HG03135 (cell line): ENCODE results near the gene THRB.

Experiments used
- ATAC-seq: cut with Tn5 transposase; IDR thresholded peaks from one replicate; pipeline ENCODE4 v1.9.1; 2021; ENCODE audit warnings: mild to moderate bottlenecking, moderate library complexity; ENCODE audit not compliant: unreplicated experiment

THRB gene

DNA sequence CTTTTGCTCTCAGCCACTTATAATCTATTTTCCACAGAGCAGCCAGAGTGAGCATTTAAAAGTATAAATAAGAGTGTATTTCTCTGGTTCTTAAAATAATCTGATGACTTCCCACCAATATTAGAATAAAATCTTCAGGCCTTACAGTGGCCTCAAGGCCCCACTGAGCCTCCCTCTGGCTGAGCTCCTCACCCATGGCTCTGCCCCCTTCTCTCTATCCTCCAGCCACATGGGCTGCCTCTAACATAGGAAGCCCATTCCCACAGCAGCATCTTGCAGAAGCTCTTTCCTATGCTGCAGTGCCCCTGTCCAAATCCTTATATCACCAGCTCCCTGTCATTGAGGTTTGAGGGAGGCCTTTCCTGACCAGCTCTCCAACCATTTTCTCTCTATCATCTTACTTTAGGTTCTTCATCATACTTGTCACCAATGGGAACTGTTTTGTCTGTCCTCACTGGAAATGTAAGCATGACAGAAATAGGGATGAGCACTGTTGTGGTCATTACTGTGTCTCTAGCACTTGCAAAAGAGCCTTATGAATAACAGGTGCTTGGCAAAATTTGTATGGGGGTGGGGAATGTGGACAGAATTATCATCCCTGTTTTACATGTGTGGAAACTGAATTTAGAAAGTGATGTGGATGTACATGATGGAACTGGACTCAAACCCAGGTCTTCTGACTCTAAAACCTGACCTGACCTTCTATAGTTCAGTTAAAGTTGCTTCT, 299.0 kb downstream of the THRB start:
- ATAC-seq, result no peak

GRCh38 chr3:24192469-24193056, 302.1 kb downstream of the THRB start:
- no peak for ATAC-seq

GRCh38 chr3:24191801-24192403, 302.7 kb downstream of the THRB start:
- ATAC-seq, result no peak

GRCh38 chr3:24190256-24190655, 304.4 kb downstream of the THRB start:
- no peak for ATAC-seq

- ATAC-seq, result peak; percentile 86
These were observed 308.8 kb downstream of the THRB start for GRCh38 chr3:24185738-24186384.

DNA sequence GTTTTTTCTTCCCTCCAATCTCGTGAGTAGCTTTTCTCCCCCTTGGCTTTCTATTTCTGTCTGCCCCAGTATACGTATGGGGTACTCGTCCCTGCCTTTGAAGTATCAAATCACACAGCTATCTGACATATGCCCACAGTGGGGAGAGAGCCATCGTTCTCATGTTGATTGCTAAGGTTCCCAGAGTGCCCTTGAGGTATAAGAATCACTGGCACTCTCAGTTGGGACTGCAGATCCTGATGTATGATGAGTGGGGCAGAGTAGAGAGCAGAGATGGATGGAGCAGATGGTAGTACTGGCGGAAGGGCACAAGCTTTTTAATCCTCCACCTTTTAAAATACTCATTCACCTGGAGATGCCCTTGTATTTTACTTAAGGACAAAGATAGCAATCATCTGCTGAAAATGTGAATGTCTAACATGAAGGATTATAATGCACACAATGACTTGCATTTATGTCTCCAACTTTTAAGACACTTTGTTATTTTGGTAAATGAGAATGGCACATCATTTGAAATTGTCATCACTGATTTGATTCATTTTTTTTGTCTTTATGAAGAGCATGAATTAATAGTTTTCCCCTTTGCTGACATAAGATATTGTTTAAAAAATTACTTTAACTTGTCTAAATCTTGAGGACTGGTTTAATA, 310.0 kb downstream of the THRB start:
- ATAC-seq, result no peak

- ATAC-seq, result no peak
These were observed 311.9 kb downstream of the THRB start for GRCh38 chr3:24182756-24183155.

GRCh38 chr3:24181256-24181655, 313.4 kb downstream of the THRB start:
- no peak for ATAC-seq

- no peak for ATAC-seq
These were observed 314.0 kb downstream of the THRB start for GRCh38 chr3:24180616-24181015.

DNA sequence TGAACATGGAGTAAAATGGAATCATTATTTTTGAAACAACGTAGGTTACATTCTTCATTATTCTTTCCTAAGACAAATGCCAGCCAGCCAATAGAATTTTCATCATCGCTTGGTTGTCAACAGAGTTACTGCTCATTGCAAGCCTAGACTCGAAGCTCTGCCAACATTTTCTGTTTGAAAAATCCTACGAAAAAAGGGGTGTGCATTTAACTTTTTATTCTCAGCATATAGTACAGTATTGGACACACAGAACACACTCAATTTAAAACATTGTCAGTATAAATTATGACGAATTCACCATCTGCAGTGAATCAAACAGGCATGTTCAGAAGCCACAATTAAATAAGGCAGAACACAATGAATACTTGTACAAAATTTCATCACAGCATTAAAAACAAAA, 317.4 kb downstream of the THRB start:
- no peak for ATAC-seq

DNA sequence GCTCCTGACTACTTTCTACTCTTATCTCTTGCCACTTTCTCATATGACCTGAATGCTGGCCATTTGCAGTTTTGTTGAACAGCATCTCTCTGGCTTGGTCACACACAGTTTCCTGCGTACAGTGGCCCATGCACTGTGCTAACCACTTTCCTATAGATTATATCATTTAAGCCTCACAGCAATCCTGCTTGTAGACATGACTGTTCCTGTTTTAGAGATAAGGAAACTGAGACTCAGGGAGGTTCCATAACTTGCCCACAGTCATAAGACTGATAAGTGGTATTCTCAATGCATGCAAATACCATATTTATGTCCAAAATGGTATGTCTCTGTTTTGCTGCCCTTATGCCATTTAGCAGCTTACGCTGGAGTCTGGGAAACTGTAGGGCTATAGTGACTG, 320.0 kb downstream of the THRB start:
- no peak for ATAC-seq

- ATAC-seq, result no peak
These were observed 325.7 kb downstream of the THRB start for GRCh38 chr3:24168977-24169376.

DNA sequence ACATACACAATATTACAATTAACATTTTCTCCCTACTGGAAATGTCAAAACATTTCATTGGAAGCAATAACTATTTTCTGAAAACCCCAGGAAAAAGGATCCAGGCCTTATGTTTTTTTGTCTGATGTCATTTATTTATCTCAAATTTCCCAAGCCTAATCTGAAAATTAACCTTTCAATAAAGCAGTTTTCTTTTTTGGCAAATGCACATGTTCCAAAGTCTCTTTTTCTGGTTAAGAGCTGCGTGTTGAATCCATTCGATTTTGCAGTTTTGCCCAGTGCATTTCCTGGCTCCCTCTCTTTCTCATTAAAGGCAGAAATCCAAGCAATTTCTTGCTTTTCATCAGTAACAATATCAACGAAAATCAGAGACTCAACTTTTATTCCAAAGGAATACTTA, 327.2 kb downstream of the THRB start:
- ATAC-seq, result no peak

DNA sequence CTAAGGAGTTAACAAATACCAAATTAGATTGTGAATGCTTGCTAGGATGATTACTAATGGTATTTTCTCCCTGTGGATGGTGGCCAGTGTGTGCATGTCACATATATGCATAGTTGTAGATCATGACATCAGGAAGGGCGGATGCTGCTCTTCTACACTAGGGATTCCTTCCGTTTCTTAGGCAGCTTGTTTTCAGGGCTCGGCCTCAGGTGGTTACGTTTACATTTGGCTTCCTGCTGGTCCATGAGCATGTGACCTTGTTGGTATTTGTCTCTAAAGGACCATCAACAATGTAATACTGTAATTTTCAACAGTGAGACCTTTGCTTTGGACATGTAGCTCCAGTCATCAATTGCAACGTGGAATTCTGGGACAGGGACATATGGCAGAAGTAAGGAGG, 328.1 kb downstream of the THRB start:
- no peak for ATAC-seq

DNA sequence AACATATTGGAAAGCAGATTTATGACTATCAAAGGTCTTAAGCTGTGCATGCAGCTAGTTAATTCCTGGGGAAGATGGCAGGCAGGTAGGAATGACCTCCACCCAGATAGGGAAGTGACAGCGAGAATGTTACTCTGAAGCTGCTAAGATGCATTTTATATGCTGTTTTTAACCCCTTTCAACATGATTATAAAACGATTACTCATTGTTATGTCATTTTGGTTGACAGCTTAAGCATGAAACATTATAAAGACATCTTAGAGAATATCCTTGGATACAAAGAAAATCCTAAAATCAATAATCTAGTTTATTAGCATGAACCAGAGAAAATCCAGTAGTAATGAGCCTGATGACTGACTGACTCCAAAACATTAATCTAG, 329.1 kb downstream of the THRB start:
- ATAC-seq, result no peak

- no peak for ATAC-seq
These were observed 329.6 kb downstream of the THRB start for GRCh38 chr3:24164967-24165602.

GRCh38 chr3:24162929-24163328, 331.7 kb downstream of the THRB start:
- no peak for ATAC-seq

DNA sequence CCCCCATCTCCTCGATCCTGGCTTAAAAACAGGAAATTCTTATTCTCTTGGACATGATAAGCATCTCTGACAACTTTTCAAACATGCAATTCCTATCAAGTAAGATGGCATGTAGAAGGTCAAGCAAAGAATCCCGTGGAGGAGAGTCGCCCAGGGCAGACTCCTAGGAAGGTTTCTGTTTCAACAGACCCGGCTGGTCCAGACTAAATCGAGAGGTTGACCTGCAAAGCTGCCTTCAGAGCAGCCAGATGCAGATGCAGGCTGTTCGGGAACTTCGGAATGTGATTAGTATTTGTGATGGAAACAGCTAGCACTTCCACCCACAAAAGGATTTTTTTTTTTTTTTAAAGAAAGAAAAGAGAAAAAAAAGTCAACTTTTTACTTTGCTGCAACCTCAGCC, 332.8 kb downstream of the THRB start:
- no peak for ATAC-seq

GRCh38 chr3:24160424-24161095, 334.1 kb downstream of the THRB start:
- ATAC-seq, result no peak

DNA sequence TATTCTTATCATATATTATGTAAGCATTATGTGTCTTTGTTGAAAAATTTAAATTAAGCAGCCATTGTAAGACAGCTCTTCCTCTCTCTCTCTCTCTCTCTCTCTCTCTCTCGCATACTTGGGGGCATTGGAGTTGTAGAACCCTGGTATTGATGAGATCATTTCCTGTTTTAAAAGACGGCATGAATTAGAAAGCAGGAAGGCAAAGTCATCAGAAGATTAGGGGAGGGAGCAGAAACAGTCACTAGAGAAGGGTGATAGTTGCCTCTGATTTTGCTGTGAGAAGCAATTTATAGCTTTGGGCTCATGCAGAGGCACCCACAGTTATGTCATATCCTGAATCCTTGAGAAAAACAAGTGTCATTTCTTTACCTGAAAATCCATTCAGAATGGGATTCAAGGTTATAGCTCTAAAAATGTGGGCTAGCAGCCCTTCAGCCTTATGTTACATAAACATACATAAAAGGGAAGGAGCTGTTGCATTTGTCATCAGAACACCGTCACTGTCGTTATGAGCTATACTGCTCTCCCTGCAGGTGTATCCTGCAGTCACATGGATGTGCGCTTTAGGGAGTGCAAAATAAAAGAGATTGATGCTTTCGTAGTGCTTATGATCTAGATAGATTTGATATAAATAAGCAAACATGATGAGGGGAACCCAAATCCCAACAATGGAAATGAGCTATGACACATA, 335.7 kb downstream of the THRB start:
- ATAC-seq, result no peak
